ENCODE measurements around the gene VEZT.
"Not testable (repeated sequence)": the region's sequence is repeated elsewhere in the genome, so short reads cannot be mapped to it uniquely, and the experiment has no call there.

Gene VEZT

DNA sequence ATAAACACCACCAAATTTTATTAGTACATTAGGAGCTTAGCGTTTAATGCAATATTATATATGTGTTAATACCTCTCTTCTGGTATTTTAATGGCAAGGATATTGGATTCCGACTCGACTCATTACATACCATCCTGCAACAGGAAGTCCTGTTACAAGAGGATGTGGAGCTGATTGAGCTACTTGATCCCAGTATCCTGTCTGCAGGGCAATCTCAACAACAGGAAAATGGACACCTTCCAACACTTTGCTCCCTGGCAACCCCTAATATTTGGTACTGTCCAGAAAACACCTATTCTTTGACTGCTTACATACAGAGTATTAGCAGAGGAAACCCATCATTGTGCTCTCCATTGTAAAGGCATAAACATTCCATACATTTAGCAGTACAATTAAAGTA, 45.2 kb downstream of the VEZT start:
- peak; percentile 44 to 66 for DNase-seq

DNA sequence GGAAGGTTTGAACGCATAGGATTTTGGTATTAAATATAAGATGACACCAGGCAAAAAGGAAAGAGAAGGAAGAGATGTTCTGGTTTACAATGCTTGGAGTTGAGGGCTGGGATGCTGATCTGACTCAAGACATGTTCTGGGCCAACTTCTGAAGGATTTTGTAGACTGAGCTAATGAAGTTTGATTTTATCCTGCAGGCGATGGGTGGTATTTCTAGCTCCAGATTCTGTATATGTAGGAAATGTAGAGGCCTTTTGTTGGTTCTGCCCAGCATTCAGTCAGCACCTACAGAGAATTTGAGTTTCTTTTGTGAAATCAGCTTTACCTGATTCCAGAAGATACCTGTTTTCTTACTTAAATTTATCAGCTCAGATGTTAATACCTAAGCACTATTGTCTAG, 48.2 kb downstream of the VEZT start:
- DNase-seq, result no peak

DNA sequence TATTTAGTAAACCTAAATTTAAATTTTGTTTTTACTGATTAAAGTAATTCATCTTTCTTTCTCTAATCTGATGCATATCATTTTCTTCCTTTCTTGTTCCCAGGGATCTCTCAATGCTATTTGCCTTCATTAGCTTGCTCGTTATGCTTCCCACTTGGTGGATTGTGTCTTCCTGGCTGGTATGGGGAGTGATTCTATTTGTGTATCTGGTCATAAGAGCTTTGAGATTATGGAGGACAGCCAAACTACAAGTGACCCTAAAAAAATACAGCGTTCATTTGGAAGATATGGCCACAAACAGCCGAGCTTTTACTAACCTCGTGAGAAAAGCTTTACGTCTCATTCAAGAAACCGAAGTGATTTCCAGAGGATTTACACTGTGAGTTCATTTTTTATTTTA, 48.6 kb downstream of the VEZT start:
- DNase-seq, result no peak

DNA sequence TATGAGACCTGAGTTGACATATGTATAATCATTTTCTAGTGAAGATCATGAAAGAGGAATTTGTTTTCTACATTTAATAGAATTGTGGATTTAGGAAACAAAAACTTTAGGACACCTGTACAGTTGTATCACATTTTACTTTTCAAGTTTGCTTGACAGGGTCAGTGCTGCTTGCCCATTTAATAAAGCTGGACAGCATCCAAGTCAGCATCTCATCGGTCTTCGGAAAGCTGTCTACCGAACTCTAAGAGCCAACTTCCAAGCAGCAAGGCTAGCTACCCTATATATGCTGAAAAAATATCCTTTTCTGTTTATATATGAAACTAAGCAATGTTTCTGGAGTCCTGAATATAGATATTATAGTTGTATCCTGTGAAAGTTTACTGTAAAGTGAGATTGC, 52.3 kb downstream of the VEZT start:
- no peak for DNase-seq

DNA sequence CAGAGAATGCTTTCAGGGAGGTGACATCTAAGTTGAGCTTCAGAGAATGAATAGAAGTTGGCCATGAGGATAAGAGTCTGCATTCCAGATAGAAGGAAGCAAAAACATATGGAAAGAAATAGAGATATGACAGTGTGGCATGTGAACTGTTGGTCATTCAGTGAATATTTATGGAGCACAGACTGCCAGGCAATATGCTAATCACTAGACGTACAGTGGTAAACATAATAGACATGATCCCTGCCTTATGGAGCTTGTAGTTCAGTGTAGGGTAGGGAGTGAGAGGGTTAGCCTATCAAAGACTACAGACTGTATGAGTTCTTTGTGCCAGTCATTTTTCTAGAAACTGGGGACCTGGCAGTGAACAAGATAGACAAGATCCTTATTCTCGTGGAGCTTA, 53.9 kb downstream of the VEZT start:
- no peak for DNase-seq

DNA sequence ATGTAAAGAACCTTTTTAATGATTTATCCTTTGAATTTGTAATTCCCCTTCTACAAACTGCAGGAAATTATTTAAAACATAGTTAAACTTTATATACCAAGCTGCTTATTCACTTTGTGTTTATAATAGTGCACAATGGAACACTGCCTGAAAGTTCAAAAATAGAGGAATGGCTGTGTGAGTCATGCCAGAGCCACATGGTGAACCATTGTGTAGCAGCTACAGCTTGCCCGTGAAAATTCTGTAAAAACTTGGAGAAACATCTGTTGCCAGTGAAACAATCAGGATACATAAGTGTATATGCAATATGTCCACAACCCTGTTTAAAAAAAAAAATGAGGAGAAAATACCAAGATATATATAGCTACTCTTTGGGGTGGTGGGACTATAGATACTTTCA, 59.5 kb downstream of the VEZT start:
- no peak for DNase-seq

DNA sequence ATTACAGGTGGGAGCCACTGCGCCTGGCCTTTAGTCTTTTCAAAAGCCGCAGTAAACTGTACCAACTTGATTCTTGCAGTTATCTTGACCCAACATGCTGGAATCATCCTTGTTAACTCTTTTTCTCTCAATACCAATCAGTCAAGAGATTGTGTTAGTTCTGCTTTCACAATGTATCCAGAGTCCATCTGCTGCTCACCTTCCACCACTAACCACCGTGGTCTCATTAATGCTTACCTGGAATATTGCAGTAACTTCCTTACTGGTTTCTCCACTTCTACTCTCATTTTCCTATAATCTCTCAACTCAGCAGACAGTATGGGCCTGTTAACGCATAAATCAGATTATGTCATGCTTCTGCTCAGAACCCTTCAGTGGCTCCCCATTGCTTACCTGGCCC, 62.2 kb downstream of the VEZT start:
- DNase-seq, result no peak

DNA sequence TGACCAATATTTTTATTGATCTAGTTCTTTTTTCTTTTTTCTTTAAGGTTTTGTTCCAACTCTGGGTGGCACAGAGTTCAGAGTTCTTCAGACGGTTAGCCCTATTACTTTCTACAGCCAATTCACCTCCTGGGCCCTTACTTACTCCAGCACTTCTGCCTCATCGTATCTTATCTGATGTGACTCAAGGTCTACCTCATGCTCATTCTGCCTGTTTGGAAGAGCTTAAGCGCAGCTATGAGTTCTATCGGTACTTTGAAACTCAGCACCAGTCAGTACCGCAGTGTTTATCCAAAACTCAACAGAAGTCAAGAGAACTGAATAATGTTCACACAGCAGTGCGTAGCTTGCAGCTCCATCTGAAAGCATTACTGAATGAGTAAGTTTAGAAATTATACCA, 64.7 kb downstream of the VEZT start:
- DNase-seq, result no peak

DNA sequence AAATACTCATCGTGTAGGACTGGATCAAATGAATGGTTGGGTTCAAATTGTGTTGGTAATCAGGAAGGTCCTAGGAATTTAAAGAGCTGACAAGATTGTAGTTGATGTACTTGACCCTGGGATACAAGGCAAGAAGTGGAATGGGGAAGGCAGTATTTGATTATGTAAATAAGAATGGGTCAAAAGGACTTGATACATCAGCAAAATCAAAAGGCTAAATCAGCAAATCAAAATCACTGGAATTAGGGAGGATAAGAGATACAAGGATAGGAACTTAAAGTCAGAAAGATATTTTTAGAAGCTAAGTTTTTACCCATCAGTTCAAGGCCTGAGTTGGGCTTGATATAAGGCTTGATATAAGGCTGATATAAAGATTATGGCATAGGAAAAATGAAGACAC, 65.8 kb downstream of the VEZT start:
- no peak for DNase-seq

DNA sequence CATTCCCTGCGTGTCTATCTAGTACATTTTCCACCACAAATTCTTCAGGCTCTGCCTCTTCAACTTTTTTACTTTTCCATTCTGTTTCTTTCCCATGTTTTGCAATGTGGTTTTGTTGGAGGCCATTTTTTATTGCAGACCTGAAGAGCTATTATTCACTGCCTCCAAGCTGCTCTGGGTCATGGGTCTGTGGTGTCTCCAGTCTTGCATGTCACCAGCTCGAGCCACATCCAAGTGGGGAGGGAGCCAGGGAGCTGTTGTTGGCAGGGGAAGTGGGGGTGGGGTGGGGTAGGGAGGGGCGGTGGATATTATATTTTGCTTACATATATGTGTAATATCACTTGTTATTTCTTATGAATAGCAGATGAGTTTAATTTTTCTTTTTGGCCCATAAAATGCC, 69.1 kb downstream of the VEZT start:
- no peak for DNase-seq

DNA sequence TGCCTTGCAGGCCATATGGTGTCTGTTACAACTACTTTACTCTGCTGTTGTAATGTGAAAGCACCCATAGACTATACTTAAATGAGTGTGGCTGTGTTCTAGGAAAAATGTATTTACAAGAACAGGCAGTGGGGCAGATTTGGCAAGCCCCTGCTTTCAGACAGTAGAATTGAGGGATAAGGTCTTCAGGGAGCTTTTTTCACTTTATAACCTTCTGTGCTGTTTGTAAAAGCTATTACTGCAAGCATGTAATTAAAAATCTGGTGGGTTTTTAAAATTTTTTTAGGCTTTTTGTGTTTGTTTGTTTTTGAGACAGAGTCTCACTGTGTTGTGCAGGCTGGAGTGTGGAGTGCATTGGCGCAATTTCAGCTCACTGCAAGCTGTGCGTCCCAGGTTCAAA, 73.9 kb downstream of the VEZT start:
- DNase-seq, result no peak

DNA sequence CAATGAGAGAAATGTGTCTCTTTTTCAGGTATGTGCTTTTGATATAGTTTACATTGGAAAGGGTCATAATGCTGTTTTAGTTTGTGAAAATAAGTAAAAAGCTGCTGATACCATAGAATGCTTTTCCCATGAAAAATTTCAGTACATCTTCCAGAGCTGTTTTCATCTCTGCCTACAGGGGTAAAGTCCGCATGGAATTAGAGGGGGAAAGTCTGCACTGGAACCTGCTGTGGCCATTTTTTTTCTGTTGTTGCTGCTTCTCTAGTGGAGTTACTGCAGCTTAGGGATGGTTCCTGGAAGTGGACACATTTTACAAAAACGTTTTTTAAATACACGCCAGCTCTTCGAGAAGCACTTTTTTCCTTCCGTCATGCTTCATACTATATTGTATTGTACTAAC, 81.3 kb downstream of the VEZT start:
- no peak for DNase-seq

DNA sequence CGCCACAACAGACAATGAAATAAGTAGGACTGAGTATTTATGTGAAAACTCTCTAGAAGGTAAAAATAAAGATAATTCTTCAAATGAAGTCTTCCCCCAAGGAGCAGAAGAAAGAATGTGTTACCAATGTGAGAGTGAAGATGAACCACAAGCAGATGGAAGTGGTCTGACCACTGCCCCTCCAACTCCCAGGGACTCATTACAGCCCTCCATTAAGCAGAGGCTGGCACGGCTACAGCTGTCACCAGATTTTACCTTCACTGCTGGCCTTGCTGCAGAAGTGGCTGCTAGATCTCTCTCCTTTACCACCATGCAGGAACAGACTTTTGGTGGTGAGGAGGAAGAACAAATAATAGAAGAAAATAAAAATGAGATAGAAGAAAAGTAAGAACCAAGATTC, 82.7 kb downstream of the VEZT start:
- DNase-seq, result no peak

DNA sequence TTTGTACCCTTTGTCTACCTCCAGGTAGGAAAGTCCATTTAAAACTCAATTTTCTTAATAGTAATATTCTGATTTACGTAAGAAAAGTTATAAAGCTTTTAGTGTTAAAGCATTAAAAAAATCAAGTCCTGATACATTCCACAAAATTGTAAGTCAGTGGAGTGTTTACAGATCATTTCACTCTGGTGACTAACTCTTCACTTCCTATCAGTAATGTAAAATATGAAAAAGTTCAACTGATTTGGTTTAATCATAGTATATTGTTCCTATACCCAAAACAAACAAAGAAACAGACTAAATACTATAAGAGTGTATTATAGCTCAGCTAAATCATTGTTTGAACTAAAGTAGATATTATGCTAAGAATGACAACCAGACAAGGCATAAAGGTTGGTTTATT, 85.9 kb downstream of the VEZT start:
- DNase-seq, result no peak

DNA sequence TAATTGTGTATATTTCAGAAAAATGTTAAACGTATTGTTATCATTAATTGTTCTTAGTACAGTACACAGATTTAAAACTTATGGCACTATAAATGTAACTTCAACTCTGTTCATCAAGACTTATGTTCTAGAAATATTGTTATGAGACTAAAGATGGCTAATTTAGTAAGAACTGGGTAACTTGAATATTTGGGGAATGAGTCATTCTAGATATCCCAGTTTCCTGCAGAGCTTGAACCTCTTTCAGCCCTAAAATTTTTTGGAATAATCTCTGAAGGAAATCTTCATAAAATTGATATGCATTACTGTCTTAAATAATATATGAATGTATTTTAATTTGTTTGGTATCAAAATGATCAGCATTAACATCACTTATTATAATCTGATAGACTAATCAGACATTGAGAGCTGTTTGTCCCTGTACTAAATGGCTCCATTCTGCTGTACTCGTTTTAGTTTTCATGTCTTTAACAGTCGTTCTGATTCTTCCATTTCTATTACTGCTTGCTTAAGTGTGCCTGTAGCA, 87.1 kb downstream of the VEZT start:
- no peak for DNase-seq

DNA sequence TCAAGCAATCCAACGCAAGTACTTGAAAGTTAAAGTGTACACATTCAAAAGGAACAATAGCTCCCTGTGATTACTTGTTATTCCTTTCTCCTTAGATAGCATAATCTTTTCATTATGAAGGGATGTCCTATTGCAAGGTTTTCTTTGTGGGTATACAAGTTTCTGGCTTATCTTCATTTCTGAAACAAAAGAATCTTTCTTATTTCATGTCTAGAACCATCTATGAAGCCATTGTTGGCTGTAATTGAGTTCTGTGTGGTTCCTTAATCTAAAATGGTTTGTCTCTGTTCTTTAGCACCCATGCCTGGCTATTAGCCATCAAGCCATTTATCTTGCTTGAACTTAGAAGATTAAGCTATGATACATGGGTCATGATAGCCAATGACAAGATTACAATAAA, 95.0 kb downstream of the VEZT start:
- no peak for DNase-seq

DNA sequence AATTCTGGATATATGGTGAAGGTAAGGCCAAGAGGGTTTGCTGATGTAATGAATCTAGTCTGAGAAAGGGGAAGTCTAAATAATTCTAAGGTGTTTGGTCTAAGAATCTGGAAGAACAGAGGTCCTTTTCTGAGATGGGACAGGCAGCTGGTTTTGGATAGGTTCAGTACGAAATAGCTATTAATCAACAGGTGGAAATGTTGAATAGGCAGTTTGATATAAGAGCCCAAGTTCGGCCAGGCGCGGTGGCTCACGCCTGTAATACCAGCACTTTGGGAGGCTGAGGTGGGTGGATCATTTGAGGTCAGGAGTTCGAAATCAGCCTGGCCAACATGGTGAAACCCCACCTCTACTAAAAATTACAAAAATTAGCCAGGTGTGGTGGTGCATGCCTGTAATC, 97.1 kb downstream of the VEZT start:
- DNase-seq, result not testable (repeated sequence)

DNA sequence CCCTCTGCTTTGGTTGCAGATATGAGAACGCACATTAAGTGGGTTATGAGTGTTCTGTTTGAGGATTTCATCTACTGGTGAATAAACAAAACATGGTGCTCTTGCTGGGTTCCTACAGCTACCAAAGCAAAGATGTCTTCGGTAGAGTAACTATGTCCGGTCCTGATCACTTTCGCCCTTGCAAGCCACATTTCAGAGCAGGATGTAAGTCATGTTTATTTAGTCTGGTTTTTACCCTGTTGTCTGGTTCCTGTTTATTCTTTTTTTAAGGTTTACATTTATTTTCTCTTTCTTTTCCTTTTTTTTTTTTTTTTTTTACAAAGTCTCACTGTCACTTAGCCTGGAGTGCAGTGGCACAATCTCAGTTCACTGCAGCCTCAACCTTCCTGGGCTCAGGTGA, 99.2 kb downstream of the VEZT start:
- no peak for DNase-seq

DNA sequence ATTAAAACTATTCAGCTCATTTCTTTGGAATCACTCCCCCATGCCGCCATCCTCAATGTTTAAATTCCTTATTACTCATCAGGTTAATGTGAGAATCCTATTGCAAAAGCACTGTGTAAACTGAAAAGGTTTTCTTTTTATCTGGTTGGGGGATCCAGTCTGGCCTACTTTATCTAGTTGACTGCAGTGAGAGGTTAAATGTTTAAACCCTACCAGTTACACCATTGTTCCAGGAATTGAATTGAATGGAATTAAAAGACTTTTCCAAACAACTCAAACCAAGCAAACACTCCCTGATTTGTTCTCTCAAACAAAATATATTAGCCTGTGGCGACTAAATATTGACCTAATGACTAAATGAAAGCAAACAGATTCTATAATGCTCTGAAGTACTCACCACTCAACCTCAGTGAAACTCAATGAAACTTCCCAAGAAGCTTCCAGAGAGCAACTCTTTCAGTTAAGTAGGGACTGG, 100.5 kb downstream of the VEZT start:
- DNase-seq, result peak in 1 of 2 experiments; percentile 71

DNA sequence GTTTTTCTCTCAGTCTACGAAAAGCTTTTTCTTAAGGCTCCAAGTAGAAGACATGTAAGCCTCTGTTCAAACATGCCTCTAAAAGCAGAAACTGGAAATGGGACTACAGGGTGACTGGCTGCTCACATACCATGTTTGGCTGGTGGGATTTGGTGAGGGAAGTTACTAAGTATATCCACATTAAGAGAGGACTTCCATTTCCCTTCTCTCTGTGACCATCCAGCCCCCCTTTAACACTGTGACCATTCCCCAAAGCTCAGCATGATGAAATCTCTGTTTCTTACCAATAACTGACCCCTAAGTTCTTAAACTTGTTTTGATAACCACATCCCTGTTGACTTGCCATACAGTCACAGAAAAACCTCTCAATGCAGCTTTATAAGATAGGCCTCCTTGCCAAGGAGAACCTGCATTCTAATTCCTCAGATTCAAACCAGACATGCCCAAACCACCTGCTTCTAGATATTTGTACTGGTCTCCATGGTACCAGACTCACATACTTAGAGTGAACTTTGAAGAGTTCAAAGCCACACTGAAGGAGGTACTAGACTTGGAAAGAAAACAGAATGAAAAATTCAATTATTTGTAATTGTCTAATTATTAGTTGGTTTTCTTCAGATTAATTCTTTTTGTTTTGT, 102.2 kb downstream of the VEZT start:
- DNase-seq, result no peak

DNA sequence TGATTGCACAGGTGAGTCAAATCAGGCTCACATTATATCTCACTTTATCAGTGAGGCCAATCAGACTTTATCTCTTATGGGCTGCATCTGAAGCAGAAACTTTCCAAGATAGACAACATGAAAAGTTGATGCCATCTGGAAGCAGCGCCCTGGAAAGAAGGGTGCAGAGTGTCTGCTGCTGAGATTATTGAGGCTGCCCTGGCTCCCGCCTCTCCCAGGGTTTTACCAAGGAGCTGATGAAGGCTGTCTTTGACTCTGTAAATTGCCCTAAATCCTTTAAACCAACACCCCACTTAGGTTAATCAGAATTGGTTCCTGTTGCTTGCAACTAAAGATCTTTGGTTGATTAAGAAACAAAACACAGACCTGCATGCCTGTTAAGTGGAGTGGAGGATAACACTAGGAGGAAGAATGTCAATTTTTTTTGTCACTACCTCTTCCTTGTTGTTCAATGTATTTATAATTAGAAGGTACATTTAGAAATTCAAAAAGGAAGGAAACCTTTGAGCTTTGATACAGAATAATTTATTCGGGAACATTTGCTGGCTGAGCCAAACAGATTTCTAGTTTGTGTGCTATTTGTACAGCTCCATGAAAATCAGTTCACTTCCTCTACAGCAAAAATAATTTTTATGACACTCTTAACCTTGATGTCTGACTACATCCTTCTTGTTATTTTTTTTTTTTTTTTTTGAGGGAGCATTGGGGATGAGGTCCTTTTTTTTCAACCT, 104.1 kb downstream of the VEZT start:
- no peak for DNase-seq

DNA sequence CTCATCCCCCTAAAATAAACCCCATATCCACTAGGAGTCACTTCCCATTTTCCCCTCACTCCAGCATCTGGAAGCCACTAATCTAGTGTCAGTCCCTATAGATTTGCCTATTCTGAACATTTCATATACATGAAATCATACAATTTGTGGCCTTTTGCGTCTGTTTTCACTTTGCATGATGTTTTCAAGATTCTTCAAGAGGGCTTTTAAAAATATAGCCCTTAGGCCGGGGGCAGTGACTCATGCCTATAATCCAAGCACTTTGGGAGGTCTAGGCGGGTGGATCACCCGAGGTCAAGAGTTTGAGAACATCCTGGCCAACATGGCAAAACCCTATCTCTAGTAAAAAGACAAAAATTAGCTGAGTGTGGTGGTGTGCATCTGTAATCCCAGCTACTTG, 104.7 kb downstream of the VEZT start:
- no peak for DNase-seq

DNA sequence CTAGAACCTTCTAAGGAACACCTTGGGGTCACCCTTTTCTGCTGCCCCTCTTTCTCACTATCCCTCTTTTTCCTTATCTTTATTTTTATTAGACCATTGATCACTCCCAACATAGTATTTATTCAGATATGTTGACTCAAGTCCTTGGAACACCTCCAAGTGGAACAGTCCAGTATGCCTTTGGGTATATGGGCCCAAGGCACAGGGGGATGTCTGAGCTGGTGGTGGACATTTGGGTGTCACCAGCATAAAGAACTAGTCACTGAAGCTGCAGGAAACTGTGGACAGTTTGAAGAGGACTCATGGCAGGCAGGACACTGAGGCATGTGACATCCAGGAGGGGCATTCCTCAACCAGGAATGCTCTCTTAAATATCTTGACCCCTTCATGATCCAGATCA, 105.6 kb downstream of the VEZT start:
- DNase-seq, result no peak

DNA sequence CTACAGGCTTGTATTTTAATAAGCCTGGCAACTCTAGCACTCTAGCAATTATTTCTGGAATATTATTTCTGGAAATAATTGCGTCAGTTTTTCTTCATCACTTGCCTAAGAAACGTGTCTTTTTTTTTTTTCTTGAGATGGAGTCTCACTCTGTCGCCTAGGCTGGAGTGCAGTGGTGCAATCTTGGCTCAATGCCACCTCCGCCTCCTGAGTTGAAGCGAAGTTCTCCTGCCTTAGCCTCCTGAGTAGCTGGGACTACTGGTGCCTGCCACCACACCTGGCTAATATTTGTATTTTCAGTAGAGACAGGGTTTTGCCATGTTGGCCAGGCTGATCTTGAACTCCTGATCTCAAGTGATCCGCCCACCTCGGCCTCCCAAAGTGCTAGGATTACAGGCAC, 106.6 kb downstream of the VEZT start:
- not testable (repeated sequence) for DNase-seq

DNA sequence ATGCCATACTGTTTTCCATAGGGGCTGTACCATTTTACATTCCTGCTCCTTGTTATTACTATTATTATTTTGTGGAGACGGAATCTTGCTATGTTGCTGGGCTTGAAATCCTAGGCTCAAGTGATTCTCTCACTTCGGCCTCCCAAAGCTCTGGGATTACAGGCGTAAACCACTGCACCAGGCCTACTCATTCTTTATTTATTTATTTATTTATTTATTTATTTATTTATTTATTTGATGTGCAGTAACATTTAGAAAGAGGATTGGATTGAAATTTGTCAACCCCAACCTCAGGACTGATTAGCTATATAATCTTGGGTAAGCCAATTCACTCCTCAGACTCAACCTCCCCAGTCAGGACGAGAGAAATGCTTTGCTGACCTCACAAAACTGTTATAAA, 107.9 kb downstream of the VEZT start:
- DNase-seq, result no peak
